ENCODE measurements around the gene NOCT. TPM values are rescaled to one million over a fixed set of nuclear protein-coding genes. Genes with fewer than 3 reads are reported as not detected.
"Not testable (repeated sequence)": the region's sequence is repeated elsewhere in the genome, so short reads cannot be mapped to it uniquely, and the experiment has no call there.

NOCT gene
- total RNA-seq, 3 donors from 2014 or later, result 7.9 to 11.6 (median 10.1) TPM

DNA sequence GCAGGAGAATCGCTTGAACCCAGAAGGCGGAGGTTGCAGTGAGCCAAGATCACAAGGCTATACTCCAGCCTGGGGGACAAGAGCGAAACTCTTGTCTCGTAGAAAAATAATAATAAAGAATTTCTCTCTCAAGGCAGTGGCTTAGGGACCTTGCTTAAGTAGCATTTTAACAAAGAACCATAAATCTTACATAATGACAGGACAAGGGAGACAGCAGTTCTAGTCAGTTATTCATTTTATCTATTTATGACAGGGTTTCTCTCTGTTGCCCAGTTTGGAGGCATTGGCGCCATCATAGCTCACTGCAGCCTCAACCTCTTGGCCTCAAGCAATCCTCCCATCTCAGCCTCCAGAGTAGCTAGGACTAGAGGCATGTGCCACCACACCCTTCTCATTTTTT lies 31.9 kb upstream of the NOCT start:
- intact Hi-C loops (cut with DNase I, micrococcal nuclease), result no loop called here
- no peaks in the 10 kb centered on the region for H3K9me3 ChIP-seq
- no peak for TF ChIP-seq CTCF (IDR thresholded peaks at IDR 0.05)
- H3K4me3 ChIP-seq, result no peak overlapping the region
- H3K36me3 ChIP-seq (ENCODE audit: low read depth), result no peaks in the 10 kb centered on the region
- H3K4me1 ChIP-seq (ENCODE audit: low read depth), result no peaks in the 10 kb centered on the region
- no peak for ATAC-seq
- no peak for DNase-seq

DNA sequence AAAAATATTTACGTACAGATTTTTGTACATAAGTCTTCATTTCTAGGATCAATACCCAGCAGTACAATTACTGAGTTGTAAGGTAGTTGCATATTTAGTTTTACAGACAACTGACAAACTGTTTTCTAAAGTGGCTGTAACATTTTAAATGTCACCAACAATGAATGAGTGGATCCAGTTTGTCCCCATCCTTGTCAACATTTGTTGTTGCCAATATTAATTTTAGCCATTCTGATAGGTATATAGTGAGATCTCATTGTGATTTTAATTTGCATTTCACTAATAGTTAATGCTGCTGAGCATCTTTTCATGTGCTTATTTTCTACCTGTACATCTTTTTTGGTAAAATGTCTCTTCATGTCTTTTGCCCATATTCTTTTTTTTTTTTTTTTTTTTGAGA lies 30.9 kb upstream of the NOCT start:
- intact Hi-C loops (cut with DNase I, micrococcal nuclease), result no loop called here
- TF ChIP-seq CTCF (IDR thresholded peaks at IDR 0.05), result no peak
- ATAC-seq (no peak), DNase-seq (no peak)
- H3K9me3 ChIP-seq, result no peaks in the 10 kb centered on the region
- H3K4me1 ChIP-seq (ENCODE audit: low read depth), result no peaks in the 10 kb centered on the region
- H3K36me3 ChIP-seq (ENCODE audit: low read depth), result no peaks in the 10 kb centered on the region
- H3K4me3 ChIP-seq, result no peak overlapping the region

DNA sequence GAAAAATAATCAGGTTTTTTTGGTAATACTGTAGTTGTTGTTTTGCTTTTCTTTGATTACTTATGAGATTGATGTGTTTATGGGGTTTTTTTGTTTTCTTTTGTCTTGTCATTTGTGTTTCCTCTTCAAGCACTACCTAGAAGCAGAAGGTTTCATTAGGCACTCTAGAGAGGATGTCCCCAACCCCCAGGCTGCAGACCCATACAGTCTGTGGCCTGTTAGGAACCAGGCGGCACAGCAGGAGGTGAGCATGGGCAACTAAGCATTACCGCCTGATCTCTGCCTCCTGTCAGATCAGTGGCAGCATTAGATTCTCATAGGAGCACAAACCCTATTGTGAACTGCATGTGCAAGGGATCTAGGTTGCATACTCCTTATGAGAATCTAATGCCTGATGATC lies 22.9 kb upstream of the NOCT start:
- no peak overlapping the region for H3K4me3 ChIP-seq
- intact Hi-C loops (cut with DNase I, micrococcal nuclease), result no loop called here
- no peak for TF ChIP-seq CTCF (IDR thresholded peaks at IDR 0.05)
- DNase-seq (no peak), ATAC-seq (no peak)
- no peaks in the 10 kb centered on the region for H3K4me1 ChIP-seq (ENCODE audit: low read depth)
- no peaks in the 10 kb centered on the region for H3K9me3 ChIP-seq
- H3K36me3 ChIP-seq (ENCODE audit: low read depth), result no peaks in the 10 kb centered on the region

DNA sequence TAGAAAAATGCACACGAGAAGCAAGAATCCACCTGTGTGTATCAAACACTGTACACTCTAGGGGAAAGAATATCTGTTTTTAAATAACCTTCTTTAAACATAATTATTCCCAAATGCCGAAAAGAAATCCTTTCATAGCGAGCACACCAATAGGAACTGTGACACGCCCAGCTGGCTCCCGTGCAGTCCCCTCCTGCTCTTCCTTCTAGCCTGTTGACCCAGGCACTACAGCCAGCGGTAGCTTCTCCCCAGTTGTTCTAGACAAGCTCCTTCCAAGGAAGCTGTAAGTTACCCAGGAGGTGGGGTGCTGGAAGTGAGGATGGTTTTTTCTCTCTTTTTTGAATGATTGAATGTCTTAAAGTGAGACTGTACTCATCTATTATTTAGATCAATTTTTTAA lies 19.5 kb upstream of the NOCT start:
- no peaks in the 10 kb centered on the region for H3K9me3 ChIP-seq
- H3K4me1 ChIP-seq (ENCODE audit: low read depth), result no peaks in the 10 kb centered on the region
- intact Hi-C loops (cut with DNase I, micrococcal nuclease), result no loop called here
- DNase-seq (no peak), ATAC-seq (peak; percentile 40)
- no peak overlapping the region for H3K4me3 ChIP-seq
- no peak for TF ChIP-seq CTCF (IDR thresholded peaks at IDR 0.05)
- no peaks in the 10 kb centered on the region for H3K36me3 ChIP-seq (ENCODE audit: low read depth)

- H3K36me3 ChIP-seq (ENCODE audit: low read depth), result no peaks in the 10 kb centered on the region
- H3K4me3 ChIP-seq, result no peak overlapping the region
- no peak for ATAC-seq
- no peaks in the 10 kb centered on the region for H3K9me3 ChIP-seq
- no peaks in the 10 kb centered on the region for H3K4me1 ChIP-seq (ENCODE audit: low read depth)
- no peak for DNase-seq
- intact Hi-C loops (cut with DNase I, micrococcal nuclease), result no loop called here
- no peak for TF ChIP-seq CTCF (IDR thresholded peaks at IDR 0.05)
These were observed 15.9 kb upstream of the NOCT start for GRCh38 chr4:138999666-139000065.

DNA sequence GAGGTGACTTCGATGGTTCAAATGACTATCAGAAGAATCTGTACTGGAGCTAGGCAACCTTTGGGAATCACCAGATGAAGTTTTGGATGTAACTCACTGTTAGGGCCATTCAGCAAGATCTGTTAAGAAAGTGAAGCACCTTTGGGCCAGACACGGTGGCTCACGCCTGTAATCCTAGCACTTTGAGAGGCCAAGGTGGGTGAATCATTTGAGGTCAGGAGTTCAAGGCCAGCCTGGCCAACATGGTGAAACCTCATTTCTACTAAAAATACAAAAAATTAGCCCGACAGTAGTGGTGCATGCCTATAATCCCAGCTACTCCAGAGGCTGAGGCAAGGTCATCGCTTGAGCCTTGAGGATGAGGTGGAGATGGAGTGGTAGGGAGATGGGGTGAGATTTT lies 15.4 kb upstream of the NOCT start:
- H3K9me3 ChIP-seq; intact Hi-C loops (cut with DNase I, micrococcal nuclease); ATAC-seq; H3K36me3 ChIP-seq (ENCODE audit: low read depth); H3K4me1 ChIP-seq (ENCODE audit: low read depth); DNase-seq; H3K4me3 ChIP-seq: not testable (repeated sequence)

DNA sequence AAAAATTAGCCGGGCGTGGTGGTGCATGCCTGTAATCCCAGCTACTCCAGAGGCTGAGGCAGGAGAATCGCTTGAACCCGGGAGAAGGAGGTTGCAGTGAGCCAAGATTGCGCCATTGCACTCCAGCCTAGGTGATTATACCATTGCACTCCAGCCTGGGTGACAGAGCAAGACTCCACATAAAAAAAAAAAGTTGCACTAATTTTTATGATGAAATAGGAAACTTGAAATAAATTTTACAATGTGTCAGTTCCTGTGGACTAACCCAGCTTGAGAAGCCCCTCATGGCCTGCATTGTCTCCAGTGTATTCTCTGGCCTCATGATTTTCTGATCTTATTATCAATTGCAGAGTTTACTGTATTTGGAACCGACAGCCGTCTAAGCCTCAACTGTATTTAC lies 14.2 kb upstream of the NOCT start:
- ATAC-seq; H3K9me3 ChIP-seq; intact Hi-C loops (cut with DNase I, micrococcal nuclease); H3K4me1 ChIP-seq (ENCODE audit: low read depth); DNase-seq; H3K36me3 ChIP-seq (ENCODE audit: low read depth); H3K4me3 ChIP-seq: not testable (repeated sequence)

GRCh38 chr4:139003668-139004067 lies 11.9 kb upstream of the NOCT start:
- H3K4me3 ChIP-seq; H3K36me3 ChIP-seq (ENCODE audit: low read depth); intact Hi-C loops (cut with DNase I, micrococcal nuclease); DNase-seq; H3K9me3 ChIP-seq; ATAC-seq; H3K4me1 ChIP-seq (ENCODE audit: low read depth): not testable (repeated sequence)
